Uterus (tissue), 4 donors: ENCODE results near the gene EMC6. TPM values are rescaled to one million over a fixed set of nuclear protein-coding genes. Genes with fewer than 3 reads are reported as not detected.
A peak's percentile ranks its signal among the peaks of the same experiment; 100 is the strongest.

Source experiments
- DNase-seq, 2 donors: peaks; one replicate each; pipeline ENCODE4 v3.0.0-alpha.2; 2019 to 2020
- H3K27ac ChIP-seq, 2 donors: fragments of 200-600 bp; sonication (generic); 1 replicate in 1 of 2; 2 replicates in 1 of 2; pipeline ENCODE4 v1.5.1; 2016 to 2018
- H3K27me3 ChIP-seq, 2 donors: fragments of 200-600 bp; sonication (generic); one replicate each; pipeline ENCODE4 v1.5.1; 2018 to 2019; ENCODE audit warnings: control low read depth in 1 of 2
- H3K36me3 ChIP-seq, 2 donors: fragments of 200-600 bp; sonication (generic); one replicate each; pipeline ENCODE4 v1.5.1; 2019; ENCODE audit warnings: control low read depth in 1 of 2
- H3K4me1 ChIP-seq, 2 donors: fragments of 200-600 bp; sonication (generic); one replicate each; pipeline ENCODE4 v1.5.1; 2018 to 2019; ENCODE audit warnings: control low read depth in 1 of 2
- H3K4me3 ChIP-seq, 2 donors: fragments of 200-600 bp; sonication (generic); 1 replicate in 1 of 2; 2 replicates in 1 of 2; pipeline ENCODE4 v1.5.1; 2018 to 2019; ENCODE audit warnings: mild to moderate bottlenecking in 1 of 2
- H3K9me3 ChIP-seq, 2 donors: fragments of 200-600 bp; sonication (generic); one replicate each; pipeline ENCODE4 v1.5.1; 2019; ENCODE audit warnings: control low read depth in 1 of 2
- POLR2A ChIP-seq, 2 donors: fragments of 450-650 bp; IDR thresholded peaks; one replicate each; pipeline ENCODE4 v1.6.1; 2016; ENCODE audit warnings: antibody characterized with exemption in 2 of 2, mild to moderate bottlenecking in 1 of 2, moderate library complexity in 1 of 2
- intact Hi-C: fragments of 100-400 bp; cut with DNase I; formaldehyde crosslinking; loops from one replicate; pipeline ENCODE4 v1.15.1; 2023; ENCODE audit warnings: low total_unique reads
- total RNA-seq, 4 donors: library from RNA; depleted of rRNA in 3 of 4; stranded (reverse); fragments of >200 nt in 3 of 4; gene quantifications; one replicate each; pipeline versions ENCODE4 v1.1.0 to v1.2.4, GENCODE V29; 2014 to 2023
- TF ChIP-seq, protein P1 (sequence below), 4 experiments: fragments of 200-600 bp in 2 of 4; fragments of 450-650 bp in 2 of 4; sonication (generic) in 2 of 4; IDR thresholded peaks; one replicate each; pipeline ENCODE4 v1.5.1; 2016 to 2019; ENCODE audit warnings: antibody characterized with exemption in 4 of 4, mild to moderate bottlenecking in 2 of 4, moderate library complexity in 1 of 4
- donor health status: DM: yes; HTN: yes; CAD: no.

Gene EMC6
- total RNA-seq, 4 donors from 2014 or later = 7.1 to 34.7 (median 22.7) TPM

DNA sequence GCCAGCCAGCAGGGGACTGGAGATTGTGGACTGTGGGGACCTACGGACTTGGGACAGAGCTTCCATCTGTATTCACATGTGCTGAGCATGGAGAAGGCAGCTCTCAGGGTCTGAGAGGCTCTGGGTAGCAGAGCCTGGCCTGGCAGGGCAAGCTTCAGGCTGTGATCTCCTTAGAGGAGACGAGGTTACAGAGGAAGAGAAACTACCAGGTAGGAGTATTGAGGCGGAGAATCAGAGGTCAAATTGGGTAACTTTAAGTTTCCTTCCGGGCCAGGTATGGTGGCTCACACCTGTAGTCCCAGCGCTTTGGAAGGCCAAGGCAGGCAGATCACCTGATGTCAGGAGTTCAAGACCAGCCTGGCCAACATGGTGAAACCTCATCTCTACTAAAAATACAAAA, 23.3 kb upstream of the EMC6 start:
- intact Hi-C loops = no loop called here
- H3K4me3 ChIP-seq = no peak overlapping the region
- no peaks in the 10 kb centered on the region for H3K4me1 ChIP-seq
- no peaks in the 10 kb centered on the region for H3K9me3 ChIP-seq
- no peaks in the 10 kb centered on the region for H3K27me3 ChIP-seq
- TF ChIP-seq POLR2A (IDR thresholded peaks at IDR 0.05) = no peak
- TF ChIP-seq, protein P1, sequence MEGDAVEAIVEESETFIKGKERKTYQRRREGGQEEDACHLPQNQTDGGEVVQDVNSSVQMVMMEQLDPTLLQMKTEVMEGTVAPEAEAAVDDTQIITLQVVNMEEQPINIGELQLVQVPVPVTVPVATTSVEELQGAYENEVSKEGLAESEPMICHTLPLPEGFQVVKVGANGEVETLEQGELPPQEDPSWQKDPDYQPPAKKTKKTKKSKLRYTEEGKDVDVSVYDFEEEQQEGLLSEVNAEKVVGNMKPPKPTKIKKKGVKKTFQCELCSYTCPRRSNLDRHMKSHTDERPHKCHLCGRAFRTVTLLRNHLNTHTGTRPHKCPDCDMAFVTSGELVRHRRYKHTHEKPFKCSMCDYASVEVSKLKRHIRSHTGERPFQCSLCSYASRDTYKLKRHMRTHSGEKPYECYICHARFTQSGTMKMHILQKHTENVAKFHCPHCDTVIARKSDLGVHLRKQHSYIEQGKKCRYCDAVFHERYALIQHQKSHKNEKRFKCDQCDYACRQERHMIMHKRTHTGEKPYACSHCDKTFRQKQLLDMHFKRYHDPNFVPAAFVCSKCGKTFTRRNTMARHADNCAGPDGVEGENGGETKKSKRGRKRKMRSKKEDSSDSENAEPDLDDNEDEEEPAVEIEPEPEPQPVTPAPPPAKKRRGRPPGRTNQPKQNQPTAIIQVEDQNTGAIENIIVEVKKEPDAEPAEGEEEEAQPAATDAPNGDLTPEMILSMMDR (IDR thresholded peaks at IDR 0.05) = no peak
- no peak overlapping the region for H3K27ac ChIP-seq
- DNase-seq = no peak
- H3K36me3 ChIP-seq = no peaks in the 10 kb centered on the region

DNA sequence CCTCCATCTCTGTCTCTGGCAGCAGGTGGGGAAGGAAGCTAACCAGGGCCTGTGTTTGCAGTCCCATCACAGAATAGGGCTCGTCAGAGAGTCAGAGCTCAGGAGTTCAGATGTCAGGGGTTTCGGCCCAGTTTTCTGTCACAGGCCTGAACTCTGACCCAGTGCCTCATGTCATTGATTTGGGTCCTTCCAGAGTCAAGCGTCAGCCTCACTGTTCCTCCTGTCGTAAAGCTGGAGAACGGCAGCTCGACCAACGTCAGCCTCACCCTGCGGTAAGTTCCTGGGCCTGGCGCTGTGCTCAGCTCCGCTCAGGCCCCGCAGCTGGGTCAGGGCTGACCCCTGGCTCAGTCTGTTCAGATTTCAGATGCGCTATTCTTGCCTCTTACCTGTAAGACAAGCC, 21.4 kb upstream of the EMC6 start:
- Histone ChIP-seq H3K36me3 (no peaks in the 10 kb centered on the region), H3K27ac (no peak overlapping the region), H3K9me3 (no peaks in the 10 kb centered on the region), H3K4me1 (no peaks in the 10 kb centered on the region), H3K27me3 (no peaks in the 10 kb centered on the region), H3K4me3 (no peak overlapping the region)
- TF ChIP-seq, protein P1 (IDR thresholded peaks at IDR 0.05) = no peak
- no peak for TF ChIP-seq POLR2A (IDR thresholded peaks at IDR 0.05)
- no peak for DNase-seq
- intact Hi-C loops = no loop called here

DNA sequence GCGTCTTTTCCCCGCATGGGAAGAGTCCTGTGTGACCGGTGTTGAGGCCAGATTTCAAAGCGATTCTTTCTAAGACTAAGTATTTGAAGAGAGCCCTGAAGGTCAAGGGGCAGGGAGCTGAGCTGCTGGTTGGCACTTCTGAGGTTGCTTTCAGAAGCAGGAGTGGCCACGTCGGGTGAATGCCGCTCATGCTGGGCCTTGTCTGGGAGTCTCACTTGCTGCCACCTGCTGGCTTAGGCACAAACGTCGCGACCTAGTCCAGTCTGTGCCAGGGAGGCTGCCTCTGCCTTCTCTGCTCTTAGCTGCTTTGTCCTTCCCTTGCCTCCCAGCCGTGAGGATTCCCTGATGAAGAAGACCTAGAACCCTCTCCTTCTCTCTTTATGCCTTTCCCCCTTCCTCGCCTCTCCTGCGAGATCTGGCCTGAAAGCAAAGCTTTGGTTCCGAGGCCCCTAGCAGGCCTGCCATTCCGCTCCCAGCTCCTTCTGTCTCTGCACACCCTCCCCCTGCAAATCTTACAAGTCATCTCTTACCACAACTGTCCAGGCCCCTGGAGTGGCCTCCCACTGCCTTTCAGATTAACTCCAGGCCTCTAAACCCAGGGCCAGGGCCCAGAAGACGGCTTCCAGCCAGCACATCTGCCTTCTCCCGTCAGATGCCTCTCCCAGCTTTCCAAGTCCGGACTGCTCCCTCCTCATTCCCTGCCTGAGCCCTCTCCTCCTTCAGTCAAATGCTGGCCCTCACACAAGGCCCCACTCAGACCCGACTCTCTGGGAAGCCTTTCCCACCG, 20.6 kb upstream of the EMC6 start:
- TF ChIP-seq, protein P1 (IDR thresholded peaks at IDR 0.05) = peak in 2 of 4 experiments; percentile 12 to 16
- TF ChIP-seq POLR2A (IDR thresholded peaks at IDR 0.05) = no peak
- Histone ChIP-seq H3K27ac (no peak overlapping the region), H3K9me3 (no peaks in the 10 kb centered on the region)

DNA sequence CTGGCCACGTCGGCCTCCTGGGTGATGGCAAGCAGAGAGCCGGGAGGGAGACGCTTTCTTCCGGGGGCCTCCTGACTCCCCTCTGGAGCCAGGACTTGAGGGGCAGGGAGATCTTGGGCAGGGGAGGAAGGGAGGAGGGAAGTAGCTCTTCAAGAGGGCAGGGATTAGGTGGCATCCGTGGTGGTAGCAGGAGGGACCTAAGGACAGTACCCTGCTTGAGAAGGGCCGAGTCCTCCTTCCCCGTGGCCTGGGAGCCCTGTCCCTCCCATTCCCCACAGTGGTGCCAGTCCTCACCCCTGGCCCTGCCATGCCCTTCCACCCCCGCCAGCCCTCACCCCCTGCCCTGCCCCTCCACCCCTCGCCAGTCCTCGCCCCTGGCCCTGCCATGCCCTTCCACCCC, 12.8 kb upstream of the EMC6 start:
- Histone ChIP-seq H3K4me1 (peaks cover 7 to 9% of the 10 kb centered on the region in 2 donors), H3K27me3 (no peaks in the 10 kb centered on the region), H3K4me3 (no peak overlapping the region), H3K27ac (no peak overlapping the region), H3K36me3 (no peaks in the 10 kb centered on the region), H3K9me3 (no peaks in the 10 kb centered on the region)
- DNase-seq = no peak
- intact Hi-C loops = no loop called here
- TF ChIP-seq, protein P1 (IDR thresholded peaks at IDR 0.05) = no peak
- TF ChIP-seq POLR2A (IDR thresholded peaks at IDR 0.05) = no peak

More for the DNA sequence above, 20.6 kb upstream of the EMC6 start:
- Histone ChIP-seq H3K4me1 (no peaks in the 10 kb centered on the region), H3K27me3 (no peaks in the 10 kb centered on the region), H3K4me3 (no peak overlapping the region), H3K36me3 (no peaks in the 10 kb centered on the region)
- intact Hi-C loops = no loop called here
- DNase-seq = peak in 1 of 2 donors; percentile 38

DNA sequence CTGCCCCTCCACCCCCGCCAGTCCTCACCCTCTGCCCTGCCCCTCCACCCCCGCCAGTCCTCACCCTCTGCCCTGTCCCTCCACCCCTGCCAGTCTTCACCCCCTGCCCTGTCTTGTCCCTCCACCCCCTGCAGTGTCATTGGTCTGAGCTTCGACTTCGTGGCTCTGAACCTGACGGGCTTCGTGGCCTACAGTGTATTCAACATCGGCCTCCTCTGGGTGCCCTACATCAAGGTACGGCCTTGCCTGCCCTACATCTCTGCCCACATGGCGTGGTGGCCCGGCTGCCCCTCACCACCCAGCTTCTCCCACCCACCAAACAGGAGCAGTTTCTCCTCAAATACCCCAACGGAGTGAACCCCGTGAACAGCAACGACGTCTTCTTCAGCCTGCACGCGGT, 12.3 kb upstream of the EMC6 start:
- H3K36me3 ChIP-seq = no peaks in the 10 kb centered on the region
- H3K27ac ChIP-seq = no peak overlapping the region
- intact Hi-C loops = no loop called here

More for the DNA sequence above, 12.3 kb upstream of the EMC6 start:
- no peak for DNase-seq
- Histone ChIP-seq H3K4me3 (no peak overlapping the region), H3K4me1 (peaks cover 7 to 9% of the 10 kb centered on the region in 2 donors), H3K27me3 (no peaks in the 10 kb centered on the region), H3K9me3 (no peaks in the 10 kb centered on the region)
- no peak for TF ChIP-seq POLR2A (IDR thresholded peaks at IDR 0.05)
- TF ChIP-seq, protein P1 (IDR thresholded peaks at IDR 0.05) = no peak
